ENCODE measurements around the gene TSPAN6.

Gene TSPAN6

GRCh38 chrX:100659431-100660137 is 23.0 kb upstream of the TSPAN6 start:
- H3K4me3 ChIP-seq (ENCODE audit: low read depth, low read length): no peak overlapping the region
- no peak for DNase-seq (ENCODE audit: low read depth)
- TF ChIP-seq CTCF (IDR thresholded peaks at IDR 0.05; ENCODE audit: low read depth, low read length, missing control alignments): no peak

GRCh38 chrX:100658941-100659381 is 22.4 kb upstream of the TSPAN6 start:
- no peak overlapping the region for H3K4me3 ChIP-seq (ENCODE audit: low read depth, low read length)
- DNase-seq (ENCODE audit: low read depth): no peak
- no peak for TF ChIP-seq CTCF (IDR thresholded peaks at IDR 0.05; ENCODE audit: low read depth, low read length, missing control alignments)

GRCh38 chrX:100654261-100654660 is 17.7 kb upstream of the TSPAN6 start:
- no peak for DNase-seq (ENCODE audit: low read depth)
- peak; percentile 19 for TF ChIP-seq CTCF (IDR thresholded peaks at IDR 0.05; ENCODE audit: low read depth, low read length, missing control alignments)
- no peak overlapping the region for H3K4me3 ChIP-seq (ENCODE audit: low read depth, low read length)

GRCh38 chrX:100652266-100652665 is 15.7 kb upstream of the TSPAN6 start:
- no peak for TF ChIP-seq CTCF (IDR thresholded peaks at IDR 0.05; ENCODE audit: low read depth, low read length, missing control alignments)

GRCh38 chrX:100650841-100651240 is 14.2 kb upstream of the TSPAN6 start:
- DNase-seq (ENCODE audit: low read depth): no peak
- no peak overlapping the region for H3K4me3 ChIP-seq (ENCODE audit: low read depth, low read length)
- no peak for TF ChIP-seq CTCF (IDR thresholded peaks at IDR 0.05; ENCODE audit: low read depth, low read length, missing control alignments)

More at GRCh38 chrX:100652266-100652665, 15.7 kb upstream of the TSPAN6 start:
- no peak overlapping the region for H3K4me3 ChIP-seq (ENCODE audit: low read depth, low read length)
- DNase-seq (ENCODE audit: low read depth): no peak

GRCh38 chrX:100649550-100650356 is 13.1 kb upstream of the TSPAN6 start:
- H3K4me3 ChIP-seq (ENCODE audit: low read depth, low read length): no peak overlapping the region
- TF ChIP-seq CTCF (IDR thresholded peaks at IDR 0.05; ENCODE audit: low read depth, low read length, missing control alignments): no peak
- no peak for DNase-seq (ENCODE audit: low read depth)
